PC-9 (cell line): ENCODE data around the gene ATRNL1. TPM values are rescaled to one million over a fixed set of nuclear protein-coding genes. Genes with fewer than 3 reads are reported as not detected.

Experiments used
- BruUV-seq: library from RNA; stranded (reverse); fragments of 400-500 nt; replicated peaks from 2 replicates; lab custom pipeline; 2021; lab: Mats Ljungman, UMichigan
- CTCF ChIA-PET: fragments of 300-600 bp; sonication (Branson Sonifier 250); formaldehyde crosslinking; loops from one replicate; lab custom pipeline; 2022; ENCODE audit warnings: antibody characterized with exemption; lab: Charles Lee
- POLR2A ChIA-PET: fragments of 300-600 bp; sonication (Branson Sonifier 250); formaldehyde crosslinking; loops from one replicate; lab custom pipeline; 2022; ENCODE audit warnings: antibody characterized with exemption; ENCODE audit not compliant: unreplicated experiment; lab: Charles Lee
- DNase-seq, 2 experiments: peaks; one replicate each; pipeline versions ENCODE4 v3.0.0 to v3.0.0-alpha.2; 2015 to 2022; ENCODE audit warnings: mixed read lengths in 1 of 2
- H2AFZ ChIP-seq: fragments of 200-600 bp; sonication (generic); 2 replicates; pipeline ENCODE4 v1.8.1; 2017; ENCODE audit warnings: antibody characterized with exemption
- H3F3A ChIP-seq: fragments of 200-600 bp; sonication (generic); 2 replicates; pipeline ENCODE4 v1.8.1; 2017; ENCODE audit warnings: antibody characterized with exemption, mild to moderate bottlenecking, low read depth; ENCODE audit not compliant: insufficient read depth
- H3K27ac ChIP-seq: fragments of 200-600 bp; sonication (generic); 2 replicates; pipeline ENCODE4 v1.6.1; 2016; ENCODE audit warnings: mixed run types
- H3K27me3 ChIP-seq: fragments of 200-600 bp; sonication (generic); 2 replicates; pipeline ENCODE4 v1.6.1; 2016; ENCODE audit warnings: low read depth, mixed run types; ENCODE audit not compliant: insufficient read depth
- H3K36me3 ChIP-seq: fragments of 200-600 bp; sonication (generic); 2 replicates; pipeline ENCODE4 v1.6.1; 2016; ENCODE audit warnings: low read depth, mixed run types
- H3K4me1 ChIP-seq: fragments of 200-600 bp; sonication (generic); replicated peaks from 2 replicates; pipeline ENCODE4 v1.6.1; 2016; ENCODE audit warnings: mixed run types; ENCODE audit not compliant: insufficient read depth
- H3K4me2 ChIP-seq: fragments of 200-600 bp; sonication (generic); 2 replicates; pipeline ENCODE4 v1.6.1; 2017; ENCODE audit warnings: mixed run types
- H3K4me3 ChIP-seq: fragments of 200-600 bp; sonication (generic); 2 replicates; pipeline ENCODE4 v1.6.1; 2016; ENCODE audit warnings: mixed run types
- H3K79me2 ChIP-seq: fragments of 200-600 bp; sonication (generic); 2 replicates; pipeline ENCODE4 v1.6.1; 2017; ENCODE audit warnings: low read depth, mixed run types
- H3K9me2 ChIP-seq: fragments of 200-600 bp; sonication (generic); 2 replicates; pipeline ENCODE4 v1.8.1; 2017; ENCODE audit warnings: mild to moderate bottlenecking; ENCODE audit not compliant: insufficient read depth
- H3K9me3 ChIP-seq: fragments of 200-600 bp; sonication (generic); 2 replicates; pipeline ENCODE4 v1.8.1; 2016; ENCODE audit warnings: low read depth; ENCODE audit not compliant: insufficient read depth
- H4K20me1 ChIP-seq: fragments of 200-600 bp; sonication (generic); 2 replicates; pipeline ENCODE4 v1.8.1; 2017; ENCODE audit not compliant: insufficient read depth
- CTCF ChIP-seq: fragments of 200-600 bp; sonication (generic); conservative IDR thresholded peaks from 2 replicates; pipeline ENCODE4 v1.6.1; 2017; ENCODE audit warnings: mixed run types, antibody characterized with exemption, mild to moderate bottlenecking, moderate library complexity
- EZH2 ChIP-seq: fragments of 200-600 bp; sonication (generic); IDR thresholded peaks from 2 replicates; pipeline ENCODE4 v1.8.0; 2017; ENCODE audit warnings: antibody characterized with exemption, low read depth
- intact Hi-C: fragments of 100-400 bp; cut with micrococcal nuclease; formaldehyde crosslinking; loops from one replicate; pipeline ENCODE4 v1.10.0; 2022; ENCODE audit not compliant: unreplicated experiment
- total RNA-seq: library from RNA; stranded (reverse); gene quantifications from 2 replicates; pipeline ENCODE4 v1.2.3, GENCODE V29; 2021

Gene ATRNL1
- total RNA-seq, 1 experiment from 2014 or later = not detected

GRCh38 chr10:115971921-115972320 is 878.8 kb downstream of the ATRNL1 start:
- H4K20me1 ChIP-seq = no peaks in the 10 kb centered on the region
- H3K4me2 ChIP-seq = no peak overlapping the region
- ChIA-PET CTCF (no interaction called here), POLR2A (no interaction called here)
- no peak overlapping the region for H3K27ac ChIP-seq
- no peaks in the 10 kb centered on the region for H3F3A ChIP-seq
- no peak overlapping the region for H3K4me3 ChIP-seq
- peaks cover 26% of the 10 kb centered on the region; the same call in 1 of the 2 replicates for H3K27me3 ChIP-seq
- H3K4me1 ChIP-seq = no peaks in the 10 kb centered on the region
- no peaks in the 10 kb centered on the region for H3K36me3 ChIP-seq
- no peaks in the 10 kb centered on the region for H3K9me2 ChIP-seq
- intact Hi-C loops = no loop called here
- no peaks in the 10 kb centered on the region for H3K9me3 ChIP-seq
- no peak for DNase-seq
- H3K79me2 ChIP-seq = no peaks in the 10 kb centered on the region
- no peak overlapping the region for H2AFZ ChIP-seq
- TF ChIP-seq CTCF = no peak
- TF ChIP-seq EZH2 = no peak
- BruUV-seq = no TSS peak

- ChIA-PET POLR2A (no interaction called here), CTCF (no interaction called here)
- Histone ChIP-seq H3K36me3 (no peaks in the 10 kb centered on the region), H3K4me2 (no peak overlapping the region), H3K9me3 (no peaks in the 10 kb centered on the region), H2AFZ (no peak overlapping the region), H3K9me2 (no peaks in the 10 kb centered on the region), H3K27ac (no peak overlapping the region), H3K4me1 (no peaks in the 10 kb centered on the region), H3K27me3 (peaks cover 26% of the 10 kb centered on the region; the same call in 1 of the 2 replicates), H3K79me2 (no peaks in the 10 kb centered on the region), H3F3A (no peaks in the 10 kb centered on the region), H3K4me3 (no peak overlapping the region), H4K20me1 (no peaks in the 10 kb centered on the region)
- no TSS peak for BruUV-seq
- no peak for DNase-seq
- intact Hi-C loops = no loop called here
- TF ChIP-seq CTCF (no peak), EZH2 (no peak)
Observed at GRCh38 chr10:115972426-115972825, 879.3 kb downstream of the ATRNL1 start.

GRCh38 chr10:115974351-115974750 is 881.2 kb downstream of the ATRNL1 start:
- H3K27ac ChIP-seq = no peak overlapping the region
- DNase-seq = no peak
- H4K20me1 ChIP-seq = no peaks in the 10 kb centered on the region
- H3K4me3 ChIP-seq = no peak overlapping the region
- no peaks in the 10 kb centered on the region for H3K79me2 ChIP-seq
- peaks cover 20% of the 10 kb centered on the region; the same call in 1 of the 2 replicates for H3K27me3 ChIP-seq
- no TSS peak for BruUV-seq
- no peak overlapping the region for H3K4me2 ChIP-seq
- ChIA-PET CTCF (no interaction called here), POLR2A (no interaction called here)
- no peaks in the 10 kb centered on the region for H3K9me2 ChIP-seq
- H3K9me3 ChIP-seq = no peaks in the 10 kb centered on the region
- no peak for TF ChIP-seq EZH2
- no peak for TF ChIP-seq CTCF
- H3F3A ChIP-seq = no peaks in the 10 kb centered on the region
- no peaks in the 10 kb centered on the region for H3K4me1 ChIP-seq
- intact Hi-C loops = no loop called here
- no peaks in the 10 kb centered on the region for H3K36me3 ChIP-seq
- H2AFZ ChIP-seq = no peak overlapping the region
